ENCODE data around the gene NOTCH3. TPM values are rescaled to one million over a fixed set of nuclear protein-coding genes. Genes with fewer than 3 reads are reported as not detected.

Gene NOTCH3
- total RNA-seq, 4 donors from 2014 or later, result 17.7 to 91.4 (median 41.4) TPM

GRCh38 chr19:15169541-15170285 is 31.1 kb downstream of the NOTCH3 start:
- TF ChIP-seq CTCF (IDR thresholded peaks at IDR 0.05; ENCODE audit: low read depth), result no peak

- TF ChIP-seq CTCF (IDR thresholded peaks at IDR 0.05; ENCODE audit: low read depth), result no peak
These were observed 34.1 kb downstream of the NOTCH3 start for GRCh38 chr19:15166700-15167099.

GRCh38 chr19:15161028-15161984 is 39.5 kb downstream of the NOTCH3 start:
- no peak for TF ChIP-seq CTCF (IDR thresholded peaks at IDR 0.05; ENCODE audit: low read depth)

- TF ChIP-seq CTCF (IDR thresholded peaks at IDR 0.05; ENCODE audit: low read depth), result no peak
These were observed 41.5 kb downstream of the NOTCH3 start for GRCh38 chr19:15159251-15159650.

GRCh38 chr19:15156391-15156790 is 44.4 kb downstream of the NOTCH3 start:
- TF ChIP-seq CTCF (IDR thresholded peaks at IDR 0.05; ENCODE audit: low read depth), result no peak

- no peak for TF ChIP-seq CTCF (IDR thresholded peaks at IDR 0.05; ENCODE audit: low read depth)
These were observed 45.5 kb downstream of the NOTCH3 start for GRCh38 chr19:15155296-15155695.

GRCh38 chr19:15154002-15154612 is 46.7 kb downstream of the NOTCH3 start:
- TF ChIP-seq CTCF (IDR thresholded peaks at IDR 0.05; ENCODE audit: low read depth), result no peak
